GM18505 (cell line): ENCODE measurements around the gene PHLDB3.

ENCODE experiments used
- ATAC-seq: cut with Tn5 transposase; IDR thresholded peaks from one replicate; pipeline ENCODE4 v1.9.1; 2021; ENCODE audit not compliant: unreplicated experiment
- POLR2A ChIP-seq: IDR thresholded peaks from 4 replicates; pipeline ENCODE4 v1.6.1; 2011; ENCODE audit warnings: borderline replicate concordance; ENCODE audit not compliant: insufficient read depth, insufficient read length; ENCODE audit errors: extremely low read depth

Gene PHLDB3

GRCh38 chr19:43474986-43475705 is 29.4 kb downstream of the PHLDB3 start:
- no peak for TF ChIP-seq POLR2A
- ATAC-seq = no peak

GRCh38 chr19:43474487-43474886 is 30.1 kb downstream of the PHLDB3 start:
- no peak for ATAC-seq
- no peak for TF ChIP-seq POLR2A

DNA sequence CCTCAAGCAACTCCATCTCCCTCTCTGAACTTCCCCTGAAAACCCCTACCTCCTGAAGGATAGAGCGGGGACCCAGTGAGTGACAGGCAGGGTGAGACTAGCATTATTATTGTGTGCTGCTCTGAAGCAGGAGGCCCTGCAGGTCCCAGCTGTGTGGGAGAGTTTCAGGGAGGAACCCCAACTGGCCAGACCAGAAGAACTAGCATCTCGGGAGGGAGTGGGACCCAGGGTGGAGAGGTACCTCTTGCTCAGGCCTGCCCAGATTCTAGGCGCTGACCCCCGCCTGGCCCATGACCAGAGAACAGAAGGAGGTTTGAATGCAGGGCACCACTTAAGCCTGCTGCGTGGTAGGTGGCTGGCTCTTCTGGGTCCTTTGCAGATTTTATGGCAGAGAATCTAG is 33.5 kb downstream of the PHLDB3 start:
- ATAC-seq = no peak
- TF ChIP-seq POLR2A = no peak

DNA sequence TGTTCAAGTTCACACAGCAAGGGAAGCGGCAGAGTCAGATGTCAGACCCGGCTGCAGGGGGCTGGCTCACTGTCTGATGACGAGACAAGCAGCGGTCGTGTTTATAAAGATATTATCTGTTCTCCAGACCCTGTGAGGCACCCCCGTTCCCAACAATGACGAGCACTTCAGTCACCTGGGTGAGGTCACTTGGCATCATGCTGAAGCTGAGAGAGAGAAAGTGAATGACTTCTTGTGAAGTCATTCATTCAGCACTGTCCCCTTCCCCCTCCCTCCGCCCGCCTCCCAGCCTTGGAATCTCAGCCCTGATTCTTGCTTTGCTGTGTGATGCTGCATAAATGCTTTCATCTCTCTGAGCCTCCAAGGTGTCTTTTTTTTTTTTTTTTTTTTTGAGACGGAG is 34.3 kb downstream of the PHLDB3 start:
- TF ChIP-seq POLR2A = no peak
- ATAC-seq = no peak

DNA sequence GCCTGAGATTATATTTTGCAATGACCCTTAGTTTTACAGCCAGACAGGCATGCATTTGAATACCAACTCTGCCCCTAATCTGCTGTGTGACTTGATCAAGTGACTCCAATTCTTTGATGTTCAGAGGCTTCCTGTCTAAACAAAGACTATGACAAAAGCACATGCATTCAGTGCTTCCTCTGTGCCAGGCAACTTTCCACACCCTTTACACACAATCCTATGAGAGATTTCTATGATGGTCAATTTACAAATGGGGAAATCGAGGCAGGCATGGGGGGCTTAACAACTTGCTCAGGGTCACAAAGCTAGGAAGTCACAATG is 35.4 kb downstream of the PHLDB3 start:
- ATAC-seq = no peak
- TF ChIP-seq POLR2A = no peak

- no peak for ATAC-seq
- no peak for TF ChIP-seq POLR2A
These were observed 36.0 kb downstream of the PHLDB3 start for GRCh38 chr19:43468354-43469159.

DNA sequence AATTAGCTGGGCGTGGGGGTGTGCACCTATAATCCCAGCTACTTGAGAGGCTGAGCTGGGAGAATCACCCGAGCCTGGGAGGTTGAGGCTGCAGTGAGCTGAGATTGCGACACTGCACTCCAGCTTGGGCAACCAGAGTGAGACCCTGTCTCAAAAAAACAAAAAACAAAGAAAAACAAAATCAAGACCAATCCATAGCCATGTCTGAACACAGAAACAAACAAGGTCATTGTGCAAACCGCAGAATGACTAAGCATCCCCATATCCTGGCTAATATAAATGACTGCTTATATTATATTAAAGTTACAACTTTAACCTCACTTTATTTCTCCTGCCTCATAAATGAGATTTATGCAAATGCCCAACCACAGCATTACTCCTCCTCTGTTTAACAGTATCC is 36.8 kb downstream of the PHLDB3 start:
- no peak for ATAC-seq
- no peak for TF ChIP-seq POLR2A

DNA sequence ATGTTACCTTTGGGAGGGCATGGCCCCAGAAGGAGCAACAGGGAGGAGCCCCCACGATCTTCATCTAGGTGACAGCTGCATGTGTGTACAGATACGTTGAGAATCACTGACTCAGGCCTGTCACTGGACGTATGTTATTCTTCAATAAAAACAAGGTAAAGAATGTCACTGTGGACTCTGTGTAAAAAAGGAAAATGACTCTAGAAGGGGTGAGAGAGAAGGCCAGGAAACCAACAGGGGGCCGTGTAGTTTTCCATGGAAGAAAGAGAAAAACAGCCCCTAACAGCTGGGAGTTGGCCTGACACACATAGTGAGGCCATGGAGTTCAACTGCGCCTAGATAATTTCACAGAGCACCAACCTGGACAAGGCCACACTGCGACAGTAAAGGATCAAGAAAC is 37.3 kb downstream of the PHLDB3 start:
- TF ChIP-seq POLR2A = no peak
- ATAC-seq = no peak

GRCh38 chr19:43466793-43467192 is 37.8 kb downstream of the PHLDB3 start:
- no peak for TF ChIP-seq POLR2A
- ATAC-seq = no peak

DNA sequence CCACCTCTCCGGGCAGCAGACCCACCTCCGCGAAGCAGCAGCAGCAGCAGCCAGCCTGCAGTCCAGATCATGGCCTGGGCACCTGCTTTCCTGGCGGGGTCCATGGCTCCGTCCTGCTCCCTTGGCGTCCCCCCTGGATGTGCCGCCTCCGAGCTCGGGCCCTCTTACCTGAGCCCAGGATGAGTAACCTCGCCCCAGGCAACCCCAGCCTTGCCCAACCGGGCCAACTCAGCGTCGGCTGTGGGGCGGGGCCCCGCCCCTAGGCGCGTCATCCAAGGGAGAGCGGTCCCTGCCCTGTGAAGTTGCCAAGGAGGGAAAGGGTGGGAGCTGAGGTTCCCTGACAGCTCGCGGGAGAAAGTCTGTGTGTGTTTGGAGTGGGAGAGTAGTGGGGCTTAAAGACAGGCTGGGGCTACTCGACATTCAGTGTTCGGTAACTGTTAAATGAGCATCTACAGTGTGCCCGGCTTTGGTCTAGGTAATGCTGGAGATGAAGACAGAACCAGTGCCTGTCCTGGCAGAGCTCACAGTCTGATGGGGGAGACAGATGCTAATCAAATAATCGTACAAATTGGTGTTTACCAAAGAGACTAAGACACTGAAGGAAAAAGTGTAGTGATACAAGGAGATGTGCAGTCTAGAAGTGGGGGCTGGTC is 39.0 kb downstream of the PHLDB3 start, which contains the start of gene LYPD3:
Gene LYPD3 (minus strand): TSS at position 141 of the 653 bp plus-strand sequence. CDS start 37 bp downstream, at position 104.
- no peak for ATAC-seq
- TF ChIP-seq POLR2A = no peak

- peak; percentile 26 for ATAC-seq
- TF ChIP-seq POLR2A = no peak
These were observed 40.3 kb downstream of the PHLDB3 start for GRCh38 chr19:43464134-43464775.

DNA sequence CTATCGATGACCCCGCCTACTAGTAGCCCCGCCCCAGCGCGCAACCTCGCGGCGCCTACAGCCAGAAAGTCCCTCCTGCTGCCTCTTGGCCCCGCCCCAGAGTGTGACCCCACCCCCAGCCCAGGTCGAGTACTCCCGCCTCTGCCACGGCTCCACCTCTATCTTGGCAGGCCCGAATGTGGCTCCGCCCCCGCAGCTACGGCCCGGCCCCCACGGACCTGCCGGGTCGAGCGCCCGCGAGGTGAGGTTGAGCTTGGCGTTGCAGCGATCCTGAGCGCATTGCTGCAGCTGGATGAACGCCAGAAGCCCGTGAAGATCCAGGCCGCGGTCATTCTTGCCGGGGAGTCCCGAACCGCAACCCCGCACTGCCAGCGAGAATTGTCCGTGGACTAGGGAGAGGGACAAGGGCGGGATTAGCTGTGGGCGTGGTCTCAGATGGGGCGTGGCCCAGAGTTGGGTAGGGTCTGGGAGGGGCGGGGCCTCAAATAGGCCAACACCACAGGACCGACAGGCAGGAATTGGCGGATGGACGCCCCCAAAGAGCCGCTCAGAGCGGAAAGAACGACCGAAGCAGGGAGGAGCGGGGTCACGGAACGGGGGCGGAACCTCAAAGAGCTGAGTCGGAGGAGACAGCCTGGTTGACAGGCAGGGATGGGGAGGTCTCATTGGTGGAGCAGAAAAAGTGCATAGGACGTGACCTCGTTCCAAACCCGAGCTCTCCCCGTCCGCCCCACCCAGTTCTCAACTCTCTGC is 41.0 kb downstream of the PHLDB3 start:
- TF ChIP-seq POLR2A = no peak
- ATAC-seq = peak; percentile 88
